Measurements from ENCODE around the gene SESN3.
A peak's percentile ranks its signal among the peaks of the same experiment; 100 is the strongest.
"Not testable (repeated sequence)": the region's sequence is repeated elsewhere in the genome, so short reads cannot be mapped to it uniquely, and the experiment has no call there.

The SESN3 gene, protein sequence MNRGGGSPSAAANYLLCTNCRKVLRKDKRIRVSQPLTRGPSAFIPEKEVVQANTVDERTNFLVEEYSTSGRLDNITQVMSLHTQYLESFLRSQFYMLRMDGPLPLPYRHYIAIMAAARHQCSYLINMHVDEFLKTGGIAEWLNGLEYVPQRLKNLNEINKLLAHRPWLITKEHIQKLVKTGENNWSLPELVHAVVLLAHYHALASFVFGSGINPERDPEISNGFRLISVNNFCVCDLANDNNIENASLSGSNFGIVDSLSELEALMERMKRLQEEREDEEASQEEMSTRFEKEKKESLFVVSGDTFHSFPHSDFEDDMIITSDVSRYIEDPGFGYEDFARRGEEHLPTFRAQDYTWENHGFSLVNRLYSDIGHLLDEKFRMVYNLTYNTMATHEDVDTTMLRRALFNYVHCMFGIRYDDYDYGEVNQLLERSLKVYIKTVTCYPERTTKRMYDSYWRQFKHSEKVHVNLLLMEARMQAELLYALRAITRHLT

DNA sequence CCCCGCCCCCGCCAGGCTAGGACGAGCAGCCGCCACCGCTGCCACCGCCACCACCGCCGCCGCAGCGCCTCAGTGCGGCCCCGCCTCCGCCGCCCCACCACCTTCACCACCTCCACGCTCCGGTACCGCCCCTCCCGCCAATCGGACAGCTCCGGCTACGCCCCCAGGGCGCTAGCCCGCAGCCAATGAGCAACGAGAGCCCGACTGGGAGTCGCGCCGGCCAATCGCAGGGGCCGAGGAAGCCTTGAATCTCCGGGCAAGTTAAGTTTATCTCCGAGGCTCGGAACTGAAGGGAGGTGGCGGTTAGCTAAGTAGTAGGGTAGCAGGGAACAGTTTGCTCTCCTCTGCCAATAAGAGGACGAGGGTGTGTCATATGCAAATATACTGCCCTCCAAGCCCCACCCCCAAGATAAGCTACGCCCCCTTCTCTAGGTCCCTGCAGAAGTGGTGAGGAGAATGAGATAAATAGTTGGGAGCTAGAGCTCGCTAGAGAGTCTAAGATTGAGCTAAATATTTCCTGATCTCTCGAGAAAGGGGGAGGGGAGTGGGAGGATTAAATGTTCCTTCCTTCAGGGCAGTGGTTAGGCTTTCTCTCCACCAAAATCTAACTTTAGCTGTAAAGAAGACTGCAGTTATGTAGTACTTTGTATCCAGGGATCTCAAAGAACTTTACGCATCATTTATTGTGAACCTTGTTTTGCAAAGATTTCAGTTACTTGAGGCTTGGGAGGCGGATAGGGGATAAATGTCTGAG is at the start of gene SESN3:
SESN3 (minus strand) TSS at position 76 of the 754 bp plus-strand sequence. CDS start 342 bp downstream, outside the sequence.
- peak within 1 kb of the TSS; percentile 89 for H3K4me3 ChIP-seq (ENCODE audit: low read length)
- TF ChIP-seq, protein P1, sequence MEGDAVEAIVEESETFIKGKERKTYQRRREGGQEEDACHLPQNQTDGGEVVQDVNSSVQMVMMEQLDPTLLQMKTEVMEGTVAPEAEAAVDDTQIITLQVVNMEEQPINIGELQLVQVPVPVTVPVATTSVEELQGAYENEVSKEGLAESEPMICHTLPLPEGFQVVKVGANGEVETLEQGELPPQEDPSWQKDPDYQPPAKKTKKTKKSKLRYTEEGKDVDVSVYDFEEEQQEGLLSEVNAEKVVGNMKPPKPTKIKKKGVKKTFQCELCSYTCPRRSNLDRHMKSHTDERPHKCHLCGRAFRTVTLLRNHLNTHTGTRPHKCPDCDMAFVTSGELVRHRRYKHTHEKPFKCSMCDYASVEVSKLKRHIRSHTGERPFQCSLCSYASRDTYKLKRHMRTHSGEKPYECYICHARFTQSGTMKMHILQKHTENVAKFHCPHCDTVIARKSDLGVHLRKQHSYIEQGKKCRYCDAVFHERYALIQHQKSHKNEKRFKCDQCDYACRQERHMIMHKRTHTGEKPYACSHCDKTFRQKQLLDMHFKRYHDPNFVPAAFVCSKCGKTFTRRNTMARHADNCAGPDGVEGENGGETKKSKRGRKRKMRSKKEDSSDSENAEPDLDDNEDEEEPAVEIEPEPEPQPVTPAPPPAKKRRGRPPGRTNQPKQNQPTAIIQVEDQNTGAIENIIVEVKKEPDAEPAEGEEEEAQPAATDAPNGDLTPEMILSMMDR (conservative IDR thresholded peaks at IDR 0.05; ENCODE audit: low read depth, low read length), result no peak
- peak; percentile 100 for DNase-seq (ENCODE audit: low read depth)

DNA sequence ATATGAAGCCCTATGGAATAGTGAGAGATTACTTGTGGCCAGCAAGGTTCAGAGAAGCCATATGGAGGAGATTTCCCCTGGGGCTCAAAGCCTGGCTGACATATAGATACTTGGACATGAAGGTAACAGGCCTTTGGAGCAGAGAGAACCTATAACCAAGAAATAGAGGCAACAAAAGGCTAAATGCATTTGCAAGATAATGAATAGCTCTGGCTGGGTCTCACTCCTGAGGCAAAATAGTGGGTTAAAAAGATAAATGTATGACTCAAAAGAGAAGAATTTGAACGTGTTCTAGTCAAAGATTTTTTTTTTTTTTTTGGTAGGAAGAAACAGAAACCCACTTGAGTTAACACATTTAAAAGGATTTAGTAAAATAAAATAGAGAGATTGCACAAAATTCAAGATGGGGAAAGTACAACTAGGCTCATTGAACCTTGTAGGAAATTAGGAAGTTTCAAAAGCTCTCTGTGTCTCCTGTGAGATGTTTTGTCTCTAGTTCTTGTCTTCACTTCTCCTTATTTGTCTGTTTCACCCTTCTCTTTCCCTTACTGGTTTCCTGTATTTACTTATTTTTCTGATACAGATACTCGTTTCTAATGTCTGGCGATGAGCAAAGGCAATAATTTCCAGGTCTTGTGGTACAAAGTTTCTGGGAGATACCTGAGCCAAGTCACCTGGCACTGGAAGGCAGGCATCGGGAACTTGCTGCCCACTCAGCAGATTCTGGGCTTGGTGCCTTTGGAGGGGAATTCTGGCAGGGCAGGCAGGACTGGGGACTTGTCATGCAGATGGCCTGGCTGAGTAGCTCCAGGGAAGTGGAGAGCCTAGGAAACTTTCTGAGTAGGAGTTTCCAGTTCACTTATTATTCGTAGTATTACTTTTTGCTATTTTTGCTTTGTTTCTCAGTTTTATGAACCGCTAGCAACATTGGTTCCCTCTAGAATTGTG is 49.2 kb upstream of the SESN3 start:
- no peak for DNase-seq (ENCODE audit: low read depth)
- no peak overlapping the region for H3K4me3 ChIP-seq (ENCODE audit: low read length)
- TF ChIP-seq, protein P1 (conservative IDR thresholded peaks at IDR 0.05; ENCODE audit: low read depth, low read length), result no peak

DNA sequence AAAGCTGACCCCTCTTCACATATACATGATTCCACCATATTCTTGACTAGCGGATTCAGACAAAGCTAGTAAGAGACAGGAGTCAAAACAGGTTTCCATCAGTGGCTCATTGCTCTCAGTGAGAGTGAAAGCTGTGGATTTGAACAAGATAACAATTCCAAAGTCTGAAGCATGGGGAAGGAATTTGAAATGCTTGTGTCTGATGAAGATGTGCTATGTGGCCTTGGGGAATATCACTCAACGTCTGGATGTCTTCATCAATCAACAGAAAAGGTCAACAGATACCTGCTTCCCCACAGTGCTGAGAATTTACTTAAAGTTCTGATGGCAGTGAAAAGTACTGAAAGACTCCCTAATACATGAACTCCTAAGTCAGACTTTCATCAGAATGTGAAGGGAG is 46.9 kb upstream of the SESN3 start:
- no peak for DNase-seq (ENCODE audit: low read depth)
- TF ChIP-seq, protein P1 (conservative IDR thresholded peaks at IDR 0.05; ENCODE audit: low read depth, low read length), result no peak

DNA sequence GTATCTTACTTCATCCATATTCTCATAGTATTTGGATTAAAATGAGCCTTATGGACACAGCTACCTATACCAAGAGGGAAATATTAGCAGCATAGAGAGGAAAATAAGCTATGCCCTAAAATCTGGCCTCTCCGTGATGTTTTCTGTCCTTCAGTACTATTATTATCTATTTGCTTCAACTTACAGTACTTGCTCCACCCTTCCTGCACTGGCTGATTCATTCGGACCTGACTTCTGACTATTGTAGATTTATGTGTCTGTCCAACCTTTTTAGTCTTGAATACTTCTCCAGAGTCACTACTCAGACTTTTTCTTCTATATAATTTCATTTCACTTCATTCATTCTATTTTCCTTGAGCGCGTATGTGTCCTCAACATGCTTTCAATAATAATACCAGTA is 45.1 kb upstream of the SESN3 start:
- TF ChIP-seq, protein P1 (conservative IDR thresholded peaks at IDR 0.05; ENCODE audit: low read depth, low read length), result no peak
- DNase-seq (ENCODE audit: low read depth), result no peak
- no peak overlapping the region for H3K4me3 ChIP-seq (ENCODE audit: low read length)

More for the DNA sequence above, 46.9 kb upstream of the SESN3 start:
- H3K4me3 ChIP-seq (ENCODE audit: low read length), result no peak overlapping the region

DNA sequence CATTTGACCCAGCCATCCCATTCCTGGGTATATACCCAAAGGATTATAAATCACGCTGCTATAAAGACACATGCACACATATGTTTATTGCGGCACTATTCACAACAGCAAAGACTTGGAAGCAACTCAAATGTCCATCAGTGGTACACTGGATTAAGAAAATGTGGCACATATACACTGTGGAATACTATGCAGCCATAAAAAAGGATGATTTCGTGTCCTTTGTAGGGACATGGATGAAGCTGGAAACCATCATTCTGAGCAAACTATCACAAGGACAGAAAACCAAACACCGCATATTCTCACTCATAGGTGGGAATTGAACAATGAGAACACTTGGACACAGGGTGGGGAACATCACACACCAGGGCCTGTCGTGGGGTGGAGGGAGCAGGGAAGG is 42.6 kb upstream of the SESN3 start:
- DNase-seq (ENCODE audit: low read depth); H3K4me3 ChIP-seq (ENCODE audit: low read length): not testable (repeated sequence)

DNA sequence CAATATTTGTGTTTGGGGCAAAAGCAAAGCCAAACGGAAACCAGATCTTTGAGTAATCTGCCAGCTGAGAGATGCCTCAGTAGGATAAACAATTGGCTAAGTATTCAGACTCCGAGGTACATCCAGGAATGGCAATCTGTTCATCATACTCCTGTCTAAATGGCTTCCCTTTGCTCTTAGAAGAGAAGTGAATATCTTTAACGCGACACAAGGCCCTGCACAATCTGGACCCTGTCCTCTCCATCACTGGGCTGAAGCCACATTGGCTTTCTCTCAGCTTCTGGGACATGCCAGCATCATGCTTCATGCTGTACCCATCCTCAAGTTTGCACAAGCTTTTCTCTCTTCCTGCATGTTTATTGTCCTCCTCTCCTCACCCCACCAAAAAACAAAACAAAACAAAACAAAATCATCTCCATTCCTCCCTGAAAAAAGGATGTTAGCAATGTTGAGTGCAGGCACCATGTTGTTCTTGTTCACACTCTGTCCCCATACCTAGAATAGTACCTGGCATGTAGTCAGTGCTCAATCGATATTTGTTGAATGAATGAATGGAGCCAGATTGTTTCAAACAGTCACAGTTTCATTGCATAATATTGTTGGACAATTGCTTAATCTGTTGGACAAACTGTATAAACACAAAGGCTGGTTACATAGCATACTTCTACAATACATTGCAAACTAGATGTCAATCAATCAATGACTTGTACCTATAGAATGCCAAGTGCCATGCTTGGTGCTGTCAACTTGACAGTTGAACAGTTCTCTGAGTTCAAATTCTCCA is 38.2 kb upstream of the SESN3 start:
- H3K4me3 ChIP-seq (ENCODE audit: low read length), result no peak overlapping the region
- DNase-seq (ENCODE audit: low read depth), result no peak
- TF ChIP-seq, protein P1 (conservative IDR thresholded peaks at IDR 0.05; ENCODE audit: low read depth, low read length), result no peak
